H1 (cell line): ENCODE measurements around the gene L3MBTL3. TPM values are rescaled to one million over a fixed set of nuclear protein-coding genes. Genes with fewer than 3 reads are reported as not detected.

Experiments
- CHD7 ChIP-seq: fragments of 300-600 bp; sonication (generic); IDR thresholded peaks from 2 replicates; pipeline ENCODE4 v1.7.1; 2012; ENCODE audit warnings: low read length, moderate library complexity, mild to moderate bottlenecking, inconsistent platforms; ENCODE audit not compliant: insufficient replicate concordance
- KDM5A ChIP-seq: fragments of 200-600 bp; IDR thresholded peaks from 2 replicates; pipeline ENCODE4 v1.7.1; 2012; ENCODE audit warnings: mild to moderate bottlenecking, low read length, inconsistent platforms, mixed read lengths
- polyA plus RNA-seq, 7 experiments: library from polyadenylated mRNA; depleted of rRNA in 3 of 7; stranded (reverse) in 5 of 7; unstranded in 2 of 7; fragments of >200 nt in 5 of 7; fragments of 200-250 nt in 2 of 7; gene quantifications; 1 replicate in 5 of 7; 2 replicates in 1 of 7; 4 replicates in 1 of 7; pipeline versions ENCODE4 v1.2.1 to v1.2.3, GENCODE V29; 2011 to 2013; ENCODE audit warnings: missing spikeins in 2 of 7, mixed read lengths in 2 of 7
- total RNA-seq: library from RNA; stranded (reverse); fragmentation: NEBNext Ultra II Directional; extraction: Animal tissue kit (Norgen Biotek cat#: 25700); gene quantifications from 2 replicates; pipeline ENCODE4 v1.2.1, GENCODE V29; 2021

L3MBTL3 gene
- total and polyA plus RNA-seq, 2 of the 8 experiments (the other 6 are each of a cell fraction or from before 2014, with no cell fraction given) = 3.9 to 17.2 TPM

GRCh38 chr6:130026859-130027258 lies 8.5 kb downstream of the L3MBTL3 start (continued):
- TF ChIP-seq KDM5A (no peak), CHD7 (no peak)
- TF ChIP-seq, all 59 proteins: peak for 0
